Raji (cell line): Measurements from ENCODE around the gene CDKN1C.

Source experiments
- POLR2A ChIP-seq: IDR thresholded peaks from 2 replicates; pipeline ENCODE4 v1.6.1; 2011; ENCODE audit warnings: low read depth, low read length, control low read depth; ENCODE audit not compliant: insufficient read depth

CDKN1C gene

DNA sequence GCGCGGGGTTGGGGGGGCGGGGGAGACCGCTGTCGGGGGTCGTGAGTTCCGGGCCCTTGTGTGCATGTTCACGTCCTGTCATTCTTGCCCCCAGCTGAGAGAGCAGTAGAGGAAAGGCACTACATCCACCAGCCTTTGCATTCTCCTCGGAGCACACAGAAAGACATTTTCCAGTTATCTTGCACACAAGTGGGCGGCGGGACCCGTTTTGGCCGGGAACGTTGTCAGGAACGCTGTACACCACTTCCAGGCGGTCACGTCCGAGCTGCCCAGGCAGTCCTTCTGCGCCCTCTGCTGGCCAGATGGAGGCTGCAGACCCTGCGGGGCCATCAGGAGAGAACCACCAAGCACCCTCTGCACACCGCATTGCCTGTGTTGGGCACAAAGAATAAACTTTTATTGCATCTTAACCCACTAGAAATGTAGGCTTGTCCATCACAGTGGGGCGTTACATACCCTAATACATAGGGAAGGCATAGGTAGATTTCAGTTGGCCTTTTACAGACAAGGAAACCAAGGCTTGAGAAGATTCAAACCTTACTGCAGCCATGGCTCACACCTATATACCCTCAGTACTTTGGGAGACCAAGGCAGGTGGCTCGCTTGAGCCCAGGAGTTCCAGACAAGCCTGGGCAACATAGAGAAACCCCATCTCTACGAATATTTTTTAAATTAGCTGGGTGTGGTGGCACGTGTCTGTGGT is 2.8 kb upstream of the CDKN1C start:
- TF ChIP-seq POLR2A, result no peak

- TF ChIP-seq POLR2A, result no peak
Measured at GRCh38 chr11:2887515-2888195, 2.1 kb upstream of the CDKN1C start.

DNA sequence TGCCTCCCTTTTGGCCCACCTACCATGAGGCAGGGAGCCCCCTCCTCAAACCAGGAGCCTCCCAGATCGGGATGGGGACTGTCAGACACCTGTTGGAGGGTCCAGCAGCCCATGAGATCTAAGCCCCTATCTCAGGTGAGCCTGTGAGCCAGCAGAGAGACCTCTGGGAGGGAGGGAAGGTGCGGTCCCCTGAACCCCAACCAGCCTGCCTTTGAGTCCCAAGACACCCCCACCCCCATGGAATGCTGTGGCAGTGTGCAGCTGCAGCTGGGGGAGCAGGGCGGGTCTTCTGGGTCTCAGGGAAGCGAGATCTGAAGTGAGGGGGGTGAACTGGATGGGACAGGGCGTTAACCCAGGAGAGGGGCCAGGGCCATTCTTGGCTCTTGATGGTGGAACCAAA is 1.4 kb upstream of the CDKN1C start:
- no peak for TF ChIP-seq POLR2A

- TF ChIP-seq POLR2A, result no peak
Measured at GRCh38 chr11:2886191-2886894, 768 bp upstream of the CDKN1C start.

DNA sequence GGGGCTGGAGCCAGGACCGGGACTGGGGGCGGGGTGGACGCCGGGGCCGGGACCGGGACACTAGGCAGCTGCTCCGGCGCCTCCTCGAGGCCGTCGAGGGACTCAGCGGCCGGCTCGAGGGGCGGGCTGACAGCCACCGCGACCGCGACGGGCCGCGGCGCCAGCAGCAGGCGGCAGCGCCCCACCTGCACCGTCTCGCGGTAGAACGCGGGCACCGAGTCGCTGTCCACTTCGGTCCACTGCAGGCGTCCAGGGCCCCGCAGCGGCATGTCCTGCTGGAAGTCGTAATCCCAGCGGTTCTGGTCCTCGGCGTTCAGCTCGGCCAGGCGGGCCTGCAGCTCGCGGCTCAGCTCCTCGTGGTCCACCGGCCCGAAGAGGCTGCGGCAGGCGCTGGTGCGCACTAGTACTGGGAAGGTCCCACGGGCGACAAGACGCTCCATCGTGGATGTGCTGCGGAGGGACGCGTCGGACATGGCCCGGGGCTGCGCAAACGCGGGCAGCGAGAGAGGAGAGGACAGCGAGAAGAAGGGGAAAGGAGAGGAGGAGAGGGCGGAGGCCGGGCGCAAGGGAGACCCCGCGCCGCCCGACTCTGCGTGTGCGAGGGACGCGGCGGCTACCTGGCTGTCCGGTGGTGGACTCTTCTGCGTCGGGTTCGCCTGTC is 428 bp downstream of the CDKN1C start:
- TF ChIP-seq POLR2A, result no peak

- TF ChIP-seq POLR2A, result no peak
Measured at GRCh38 chr11:2883979-2884815, 1.4 kb downstream of the CDKN1C start.

DNA sequence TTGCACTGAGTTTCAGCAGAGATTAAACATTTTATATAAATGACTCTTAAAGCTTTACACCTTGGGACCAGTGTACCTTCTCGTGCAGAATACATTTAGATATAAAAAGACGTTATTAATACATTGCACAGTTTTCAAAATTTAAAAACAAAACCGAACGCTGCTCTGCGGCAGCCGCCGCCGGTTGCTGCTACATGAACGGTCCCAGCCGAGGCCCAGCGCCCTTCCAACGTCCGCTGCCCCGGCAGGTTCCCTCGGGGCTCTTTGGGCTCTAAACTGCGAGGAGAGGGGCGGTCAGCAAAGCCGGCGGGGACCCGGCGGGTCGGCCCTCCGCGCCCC is 2.0 kb downstream of the CDKN1C start:
- no peak for TF ChIP-seq POLR2A

GRCh38 chr11:2882396-2883110 is 3.0 kb downstream of the CDKN1C start:
- no peak for TF ChIP-seq POLR2A

- TF ChIP-seq POLR2A, result no peak
Measured at GRCh38 chr11:2881981-2882375, 3.6 kb downstream of the CDKN1C start.

DNA sequence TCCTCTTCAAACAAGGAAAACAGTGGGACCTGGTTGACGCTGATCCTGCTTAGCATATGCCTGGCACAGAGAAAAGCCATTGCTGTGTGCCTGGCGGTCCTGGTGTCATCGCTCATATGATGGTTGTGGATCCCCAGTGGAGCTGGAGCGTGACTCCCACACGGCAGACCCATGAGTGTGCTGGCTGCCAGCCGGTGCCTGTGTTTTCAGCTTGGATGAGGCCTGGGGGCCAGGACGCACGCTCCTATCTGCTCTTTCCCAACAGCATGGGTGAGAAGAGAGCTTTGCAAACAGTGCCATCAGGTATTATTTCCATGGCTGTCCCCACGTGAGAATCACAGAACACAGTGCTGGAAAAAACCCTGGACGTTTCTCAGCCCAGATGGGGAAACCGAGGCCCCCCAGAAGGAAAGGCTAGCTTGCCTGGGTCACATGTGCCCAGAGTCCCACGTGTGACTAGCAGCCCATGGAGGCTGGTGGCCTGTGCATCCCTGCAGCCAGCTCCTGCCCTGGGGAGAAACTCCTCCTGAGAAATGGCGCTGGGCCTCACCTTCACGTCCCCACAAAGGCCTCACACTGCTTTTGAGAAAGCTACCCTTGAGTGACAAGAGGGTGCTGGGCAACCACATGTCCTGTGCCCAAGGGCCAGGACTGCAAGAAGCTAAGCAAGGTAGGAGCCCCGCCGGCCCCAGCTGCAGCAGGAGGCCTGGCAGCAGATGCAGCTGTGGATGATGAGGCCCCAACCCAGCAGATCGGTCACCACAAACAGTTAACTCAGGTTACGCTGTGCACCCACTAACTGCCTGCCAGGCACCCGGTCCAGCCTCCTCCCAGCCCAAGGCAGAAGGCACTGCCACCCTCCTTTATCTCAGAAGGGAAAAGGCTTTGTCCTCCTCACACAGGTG is 4.2 kb downstream of the CDKN1C start:
- no peak for TF ChIP-seq POLR2A

DNA sequence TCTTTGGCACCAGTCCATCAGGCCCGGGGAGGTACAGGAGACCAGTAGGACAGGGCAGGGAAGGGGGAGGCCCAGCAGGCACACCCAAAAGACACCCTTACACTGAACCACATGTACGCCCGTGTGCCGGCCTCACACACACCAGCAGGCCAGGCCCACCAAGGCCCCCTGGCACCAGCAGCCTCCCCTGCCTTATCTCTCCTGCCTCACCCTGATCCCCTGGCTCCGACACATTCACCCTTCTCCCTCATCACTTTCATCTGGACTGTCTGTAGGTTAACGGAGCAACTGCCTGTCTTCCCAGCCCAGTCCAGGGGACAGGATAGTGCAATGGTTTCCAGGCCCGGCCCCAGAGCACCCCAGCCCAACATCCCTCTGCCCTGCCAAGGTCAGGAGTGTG is 4.9 kb downstream of the CDKN1C start:
- TF ChIP-seq POLR2A, result no peak

GRCh38 chr11:2878782-2879181 is 6.8 kb downstream of the CDKN1C start:
- TF ChIP-seq POLR2A, result no peak

GRCh38 chr11:2877474-2877873 is 8.1 kb downstream of the CDKN1C start:
- TF ChIP-seq POLR2A, result no peak
